PFSK-1 (cell line): ENCODE measurements around the gene SLC9A1.

Experiments used
- FOXP2 ChIP-seq: optimal IDR thresholded peaks from 2 replicates; pipeline ENCODE3; 2011; ENCODE audit warnings: borderline replicate concordance, control low read depth, inconsistent platforms; ENCODE audit not compliant: insufficient read depth; ENCODE audit errors: extremely low read length, extremely low read depth
- POLR2AphosphoS5 ChIP-seq: IDR thresholded peaks from 2 replicates; pipeline ENCODE4 v1.6.1; 2012; ENCODE audit warnings: low read depth, mild to moderate bottlenecking, control low read depth, low read length, moderate library complexity
- SIN3A ChIP-seq: IDR thresholded peaks from 2 replicates; pipeline ENCODE4 v1.6.1; 2012; ENCODE audit warnings: mild to moderate bottlenecking, low read length, moderate library complexity, borderline replicate concordance; ENCODE audit not compliant: insufficient read depth
- TAF1 ChIP-seq: IDR thresholded peaks from 2 replicates; pipeline ENCODE4 v1.6.1; 2012; ENCODE audit warnings: low read length, control low read depth, borderline replicate concordance; ENCODE audit not compliant: insufficient read depth
- TF ChIP-seq, protein P1 (sequence below), 2 experiments: IDR thresholded peaks; 2 replicates each; pipeline versions ENCODE4 v1.6.1 to v1.8.0; 2011 to 2012; ENCODE audit warnings: low read depth in 2 of 2, low read length in 2 of 2, control low read depth in 1 of 2, inconsistent platforms in 1 of 2, mild to moderate bottlenecking in 1 of 2, moderate library complexity in 1 of 2; ENCODE audit not compliant: insufficient read depth in 1 of 2

Gene SLC9A1

DNA sequence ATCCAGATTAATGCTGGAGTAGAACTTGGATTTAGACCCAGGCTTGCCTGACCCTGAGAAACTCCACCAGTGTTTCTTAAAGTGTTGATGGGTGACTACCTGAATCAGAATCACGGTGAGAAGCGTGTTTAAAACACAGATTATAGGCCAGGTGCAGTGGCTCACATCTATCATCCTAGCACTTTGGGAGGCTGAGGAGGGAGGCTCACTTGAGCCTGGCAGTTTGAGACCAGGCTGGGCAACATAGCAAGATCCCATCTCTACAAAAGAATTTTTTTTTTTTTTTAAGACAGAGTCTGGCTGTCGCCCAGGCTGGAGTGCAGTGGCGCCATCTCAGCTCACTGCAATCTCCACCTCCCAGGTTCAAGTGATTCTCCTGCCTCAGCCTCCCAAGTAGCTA lies 86.0 kb downstream of the SLC9A1 start:
- TF ChIP-seq POLR2AphosphoS5, result no peak
- no peak for TF ChIP-seq FOXP2
- no peak for TF ChIP-seq TAF1
- TF ChIP-seq SIN3A, result no peak
- TF ChIP-seq, protein P1, sequence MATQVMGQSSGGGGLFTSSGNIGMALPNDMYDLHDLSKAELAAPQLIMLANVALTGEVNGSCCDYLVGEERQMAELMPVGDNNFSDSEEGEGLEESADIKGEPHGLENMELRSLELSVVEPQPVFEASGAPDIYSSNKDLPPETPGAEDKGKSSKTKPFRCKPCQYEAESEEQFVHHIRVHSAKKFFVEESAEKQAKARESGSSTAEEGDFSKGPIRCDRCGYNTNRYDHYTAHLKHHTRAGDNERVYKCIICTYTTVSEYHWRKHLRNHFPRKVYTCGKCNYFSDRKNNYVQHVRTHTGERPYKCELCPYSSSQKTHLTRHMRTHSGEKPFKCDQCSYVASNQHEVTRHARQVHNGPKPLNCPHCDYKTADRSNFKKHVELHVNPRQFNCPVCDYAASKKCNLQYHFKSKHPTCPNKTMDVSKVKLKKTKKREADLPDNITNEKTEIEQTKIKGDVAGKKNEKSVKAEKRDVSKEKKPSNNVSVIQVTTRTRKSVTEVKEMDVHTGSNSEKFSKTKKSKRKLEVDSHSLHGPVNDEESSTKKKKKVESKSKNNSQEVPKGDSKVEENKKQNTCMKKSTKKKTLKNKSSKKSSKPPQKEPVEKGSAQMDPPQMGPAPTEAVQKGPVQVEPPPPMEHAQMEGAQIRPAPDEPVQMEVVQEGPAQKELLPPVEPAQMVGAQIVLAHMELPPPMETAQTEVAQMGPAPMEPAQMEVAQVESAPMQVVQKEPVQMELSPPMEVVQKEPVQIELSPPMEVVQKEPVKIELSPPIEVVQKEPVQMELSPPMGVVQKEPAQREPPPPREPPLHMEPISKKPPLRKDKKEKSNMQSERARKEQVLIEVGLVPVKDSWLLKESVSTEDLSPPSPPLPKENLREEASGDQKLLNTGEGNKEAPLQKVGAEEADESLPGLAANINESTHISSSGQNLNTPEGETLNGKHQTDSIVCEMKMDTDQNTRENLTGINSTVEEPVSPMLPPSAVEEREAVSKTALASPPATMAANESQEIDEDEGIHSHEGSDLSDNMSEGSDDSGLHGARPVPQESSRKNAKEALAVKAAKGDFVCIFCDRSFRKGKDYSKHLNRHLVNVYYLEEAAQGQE (IDR thresholded peaks at IDR 0.05; ENCODE audit: insufficient read depth in 1 of 2, low read depth in 2 of 2, low read length in 2 of 2), result no peak

DNA sequence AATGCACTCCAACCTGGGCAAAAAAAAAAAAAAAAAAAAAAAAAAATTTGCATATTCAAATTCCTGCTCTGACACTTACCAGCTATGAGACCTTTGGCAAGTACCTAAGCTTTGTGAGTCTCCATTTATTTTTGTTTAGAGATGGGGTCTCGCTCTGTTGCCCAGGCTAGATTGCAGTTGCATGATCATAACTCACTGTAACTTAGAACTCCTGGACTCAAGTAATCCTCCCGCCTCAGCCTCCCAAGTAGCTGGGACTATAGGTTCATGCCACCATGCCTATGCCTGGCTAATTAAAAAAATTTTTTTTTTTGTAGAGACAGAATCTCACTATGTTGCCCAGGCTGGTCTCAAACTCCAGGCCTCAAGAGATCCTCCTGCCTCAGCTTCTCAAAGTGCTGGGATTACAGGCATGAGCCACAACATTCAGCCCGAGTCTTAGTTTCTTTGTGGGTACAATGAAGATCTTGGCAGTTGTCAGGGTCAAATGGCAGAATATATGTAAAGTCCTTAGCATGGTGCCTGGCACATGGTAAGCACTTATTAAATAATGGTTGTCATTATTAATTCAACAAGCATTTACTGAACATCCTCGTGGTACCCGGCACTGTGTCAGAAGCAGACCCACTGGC lies 88.8 kb downstream of the SLC9A1 start:
- TF ChIP-seq SIN3A (no peak), TAF1 (no peak)

DNA sequence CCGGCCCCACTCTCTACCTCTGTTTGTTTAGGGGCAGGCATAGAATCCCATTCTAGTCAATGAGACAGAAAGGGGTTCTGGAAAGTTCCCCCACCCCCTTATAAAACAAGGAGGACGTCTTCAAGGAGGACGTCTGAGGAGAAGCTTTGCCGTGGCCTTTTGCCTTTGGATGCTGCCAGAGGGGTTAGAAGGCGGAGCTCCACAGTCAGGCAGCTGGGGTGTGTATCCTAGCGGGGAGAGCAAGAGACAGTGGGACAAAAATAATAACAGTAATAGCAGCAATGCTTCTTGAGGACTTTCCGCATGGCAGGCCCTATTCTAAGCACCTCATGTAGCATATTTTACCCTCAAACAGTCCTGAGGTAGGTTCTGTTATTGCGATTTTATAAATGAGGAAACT lies 94.0 kb downstream of the SLC9A1 start:
- no peak for TF ChIP-seq SIN3A

DNA sequence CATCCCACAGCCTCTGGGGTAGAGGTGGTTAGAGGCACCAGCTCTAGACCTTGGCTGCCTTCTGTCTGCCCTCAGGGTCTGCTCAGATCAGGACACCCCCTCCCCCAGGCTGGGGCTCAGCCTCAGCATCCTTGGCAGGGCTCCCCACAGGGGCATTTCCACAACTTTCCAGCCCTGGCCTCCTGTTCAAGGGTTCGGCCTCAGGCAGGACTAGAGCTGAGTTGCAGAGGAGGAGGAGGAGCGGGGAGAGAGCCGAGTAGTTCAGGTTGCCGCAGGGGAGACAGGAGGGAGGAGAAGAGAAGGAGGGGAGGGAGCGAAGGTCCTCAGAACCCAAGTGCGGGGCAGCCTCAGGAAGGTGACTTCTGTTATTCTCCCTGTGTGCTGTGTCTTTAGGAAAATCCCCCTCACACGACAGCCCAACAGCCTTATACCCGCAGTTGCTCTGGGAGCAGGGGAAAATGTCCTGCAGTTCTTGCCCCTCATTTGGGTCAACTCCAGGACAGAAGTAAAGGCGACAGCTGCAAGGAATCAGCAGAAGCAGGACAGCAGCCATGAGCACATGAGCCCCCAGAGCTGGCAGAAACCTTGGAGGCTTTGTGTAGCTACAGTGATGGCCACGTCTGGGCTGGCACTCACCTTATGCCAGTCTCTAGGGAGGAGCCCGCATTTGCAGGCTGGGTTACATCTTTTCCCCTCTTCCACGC lies 95.8 kb downstream of the SLC9A1 start:
- TF ChIP-seq SIN3A, result no peak
- TF ChIP-seq, protein P1 (IDR thresholded peaks at IDR 0.05; ENCODE audit: insufficient read depth in 1 of 2, low read depth in 2 of 2, low read length in 2 of 2), result no peak
- TF ChIP-seq FOXP2, result no peak
- TF ChIP-seq POLR2AphosphoS5, result no peak
- TF ChIP-seq TAF1, result no peak

DNA sequence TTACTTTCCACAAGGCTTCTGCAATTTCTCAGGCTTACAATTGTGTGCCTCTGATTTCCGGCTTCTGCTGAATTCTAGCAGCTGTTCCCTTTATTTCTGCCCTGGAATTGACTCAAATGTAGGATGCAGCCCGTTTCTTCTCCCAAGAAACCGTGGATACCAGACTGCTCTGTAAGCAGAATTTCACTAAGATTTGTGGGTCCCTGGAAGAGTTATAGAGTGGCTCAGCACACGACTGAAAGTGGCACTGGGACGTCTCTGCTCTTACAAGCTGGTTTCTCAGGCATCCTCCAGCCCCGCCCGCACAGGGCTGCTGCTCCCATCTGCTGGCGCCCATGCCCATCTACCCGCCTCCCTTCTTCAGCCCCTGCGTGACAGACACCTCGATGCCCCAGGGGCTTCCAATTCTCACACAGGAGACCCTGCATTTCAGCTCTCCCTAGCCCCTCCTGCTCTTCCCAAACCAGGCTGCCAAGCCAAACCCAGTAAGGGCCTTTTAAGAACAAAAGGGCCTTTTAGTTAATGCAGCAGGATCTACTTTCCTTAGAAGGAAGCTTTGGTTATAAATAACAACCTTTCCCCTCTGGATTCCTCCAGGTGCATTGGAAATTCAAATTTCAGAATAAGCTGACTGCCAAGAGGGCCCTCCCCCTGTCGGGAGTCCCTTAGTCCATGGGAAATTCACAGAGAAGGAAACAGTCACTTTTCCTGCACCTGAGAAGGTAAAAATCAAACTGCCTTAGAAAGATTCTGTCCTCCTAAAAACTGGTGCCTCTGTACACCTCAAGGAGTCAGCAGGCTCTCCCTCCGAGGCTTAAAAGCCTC lies 96.9 kb downstream of the SLC9A1 start:
- TF ChIP-seq TAF1 (no peak), POLR2AphosphoS5 (no peak), FOXP2 (no peak)
- TF ChIP-seq, protein P1 (IDR thresholded peaks at IDR 0.05; ENCODE audit: insufficient read depth in 1 of 2, low read depth in 2 of 2, low read length in 2 of 2), result no peak

DNA sequence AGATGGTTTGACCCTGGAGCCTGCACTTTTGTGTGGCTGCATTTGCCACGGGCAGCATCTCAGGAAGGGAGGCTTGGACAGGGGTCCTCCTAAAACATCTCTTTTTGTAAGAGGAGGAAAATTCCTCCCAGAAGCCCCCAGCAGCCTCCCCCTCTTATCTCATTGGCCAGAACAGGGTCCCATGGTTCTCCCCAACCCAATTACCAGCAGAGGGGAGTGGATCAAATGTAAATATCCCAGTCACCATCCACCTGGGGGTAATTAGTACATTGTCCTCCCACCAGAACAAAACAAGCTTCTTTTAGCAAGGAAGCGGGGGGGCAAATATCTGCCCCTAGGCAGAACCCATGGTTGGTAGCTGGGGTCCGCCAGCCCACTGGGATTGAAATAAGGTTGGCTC lies 97.5 kb downstream of the SLC9A1 start:
- TF ChIP-seq, protein P1 (IDR thresholded peaks at IDR 0.05; ENCODE audit: insufficient read depth in 1 of 2, low read depth in 2 of 2, low read length in 2 of 2), result no peak
- no peak for TF ChIP-seq TAF1
- TF ChIP-seq FOXP2, result no peak
- no peak for TF ChIP-seq POLR2AphosphoS5
- TF ChIP-seq SIN3A, result no peak
